D721Med (cell line): ENCODE measurements around the gene DENND2A.

ENCODE experiments used
- DNase-seq: peaks from one replicate; pipeline ENCODE4 v3.0.0; 2011; ENCODE audit warnings: low spot score; ENCODE audit not compliant: insufficient read length
- FAIRE-seq: peaks from 2 replicates; lab custom pipeline; 2011; peaks lifted over from hg19 to GRCh38; lab: Jason Lieb, UNC
- TF ChIP-seq, protein P1 (sequence below): IDR thresholded peaks from 2 replicates; pipeline ENCODE4 v1.5.1; 2012; ENCODE audit warnings: mild to moderate bottlenecking, control low read depth; ENCODE audit not compliant: insufficient read depth; ENCODE audit errors: missing control alignments

DENND2A gene

DNA sequence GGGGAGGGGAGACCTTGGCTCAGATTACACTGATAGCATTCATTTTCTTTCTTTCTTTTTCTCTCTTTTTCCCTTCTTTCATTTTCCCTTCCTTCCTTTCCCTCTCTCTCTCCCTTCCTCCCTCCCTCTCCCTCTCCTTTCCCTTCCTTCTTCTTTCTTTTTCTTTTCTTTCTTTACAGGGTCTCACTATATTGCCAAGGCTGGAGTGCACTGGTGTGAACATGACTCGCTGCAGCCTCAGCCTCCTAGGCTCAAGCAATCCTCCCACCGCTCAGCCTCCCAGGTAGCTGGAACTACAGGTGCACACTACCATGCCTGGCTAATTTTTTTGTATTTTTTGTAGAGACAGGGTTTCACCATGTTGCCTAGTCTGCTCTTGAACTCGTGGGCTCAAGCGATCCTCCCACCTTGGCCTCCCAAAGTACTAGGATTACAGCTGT lies 88.4 kb downstream of the DENND2A start:
- TF ChIP-seq, protein P1, sequence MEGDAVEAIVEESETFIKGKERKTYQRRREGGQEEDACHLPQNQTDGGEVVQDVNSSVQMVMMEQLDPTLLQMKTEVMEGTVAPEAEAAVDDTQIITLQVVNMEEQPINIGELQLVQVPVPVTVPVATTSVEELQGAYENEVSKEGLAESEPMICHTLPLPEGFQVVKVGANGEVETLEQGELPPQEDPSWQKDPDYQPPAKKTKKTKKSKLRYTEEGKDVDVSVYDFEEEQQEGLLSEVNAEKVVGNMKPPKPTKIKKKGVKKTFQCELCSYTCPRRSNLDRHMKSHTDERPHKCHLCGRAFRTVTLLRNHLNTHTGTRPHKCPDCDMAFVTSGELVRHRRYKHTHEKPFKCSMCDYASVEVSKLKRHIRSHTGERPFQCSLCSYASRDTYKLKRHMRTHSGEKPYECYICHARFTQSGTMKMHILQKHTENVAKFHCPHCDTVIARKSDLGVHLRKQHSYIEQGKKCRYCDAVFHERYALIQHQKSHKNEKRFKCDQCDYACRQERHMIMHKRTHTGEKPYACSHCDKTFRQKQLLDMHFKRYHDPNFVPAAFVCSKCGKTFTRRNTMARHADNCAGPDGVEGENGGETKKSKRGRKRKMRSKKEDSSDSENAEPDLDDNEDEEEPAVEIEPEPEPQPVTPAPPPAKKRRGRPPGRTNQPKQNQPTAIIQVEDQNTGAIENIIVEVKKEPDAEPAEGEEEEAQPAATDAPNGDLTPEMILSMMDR, result no peak
- no peak for DNase-seq
- FAIRE-seq, result no peak

DNA sequence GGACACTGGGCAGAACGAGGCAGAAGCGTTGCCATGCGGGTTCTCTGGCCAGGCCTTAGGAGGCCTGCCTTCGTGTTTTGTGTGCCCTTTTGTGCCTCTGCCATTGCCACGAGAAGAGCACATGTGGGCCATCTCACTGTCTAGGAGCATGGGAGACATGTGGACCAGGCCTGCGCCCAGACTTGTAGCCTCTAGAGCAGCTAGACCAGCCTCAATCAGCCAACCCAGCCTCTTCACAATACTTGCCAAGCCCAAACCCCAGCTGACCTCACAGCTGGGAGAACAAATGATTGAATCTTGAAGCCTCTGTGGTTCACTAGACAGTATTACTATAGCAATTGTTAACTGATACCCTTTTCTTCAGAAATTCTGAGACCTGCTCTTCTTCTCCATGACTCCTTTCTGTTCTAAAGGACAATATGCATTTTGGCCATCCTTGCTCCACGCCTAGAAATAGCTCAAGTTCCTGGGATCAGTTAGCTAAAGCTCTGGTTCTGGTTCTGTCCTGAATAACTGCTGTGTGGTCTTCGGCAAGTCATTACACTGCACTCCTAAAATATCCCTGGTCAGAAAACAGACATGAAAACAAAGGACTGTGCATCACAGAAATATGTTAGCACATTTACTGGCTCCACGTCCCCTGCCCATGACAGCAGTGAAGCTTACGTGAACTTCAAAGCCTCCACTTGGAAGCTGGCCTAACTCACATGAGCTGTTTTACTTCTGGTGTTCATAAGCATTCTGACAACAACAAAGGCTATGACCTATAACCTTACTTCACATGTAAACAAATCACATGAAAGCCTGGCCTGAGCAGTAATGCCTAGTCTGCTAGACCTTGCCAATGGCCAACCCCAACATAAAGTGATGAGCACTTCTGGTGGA lies 89.0 kb downstream of the DENND2A start:
- no peak for DNase-seq
- no peak for FAIRE-seq
- TF ChIP-seq, protein P1, result no peak

DNA sequence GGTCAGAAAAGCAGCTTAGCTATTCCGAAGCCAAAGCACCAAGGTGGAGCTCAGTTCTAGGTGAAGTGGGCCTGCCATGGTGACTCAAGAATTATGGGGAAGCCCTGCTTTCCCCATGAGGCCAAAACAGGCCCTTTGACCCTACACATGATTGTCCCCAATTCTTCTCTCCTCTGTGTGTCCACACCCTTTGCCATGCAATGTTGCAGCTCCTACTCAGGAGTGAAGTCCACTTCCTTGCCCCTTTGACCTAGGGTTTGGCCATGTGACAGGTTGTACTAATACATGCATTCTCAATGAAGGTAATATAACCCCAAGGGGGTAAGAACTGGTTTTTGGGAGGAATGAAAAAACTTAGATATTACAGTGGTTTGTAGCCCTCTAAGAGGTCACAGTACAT lies 93.7 kb downstream of the DENND2A start:
- DNase-seq (no peak), FAIRE-seq (no peak)
- TF ChIP-seq, protein P1, result no peak

DNA sequence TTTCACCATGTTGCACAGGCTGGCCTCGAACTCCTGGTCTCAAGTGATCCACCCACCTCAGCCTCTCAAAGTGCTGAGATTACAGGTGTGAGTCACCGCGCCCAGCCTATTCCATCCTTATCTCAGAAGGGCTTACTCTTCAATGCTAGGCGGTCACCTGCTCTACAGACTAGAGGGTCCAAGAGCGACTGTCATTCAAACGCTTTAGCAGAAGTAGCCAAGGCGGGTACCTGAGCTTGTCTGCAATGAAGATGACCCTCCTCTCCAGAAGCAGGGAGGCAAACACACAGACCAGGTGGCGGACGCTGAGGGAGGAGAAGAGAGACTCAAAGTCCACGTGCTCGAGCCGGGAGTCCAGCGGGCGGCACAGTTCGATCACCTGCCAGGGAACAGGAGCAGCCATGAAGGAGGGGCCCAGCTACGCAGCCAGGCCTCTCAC lies 96.2 kb downstream of the DENND2A start:
- FAIRE-seq (no peak), DNase-seq (no peak)
- TF ChIP-seq, protein P1, result no peak

DNA sequence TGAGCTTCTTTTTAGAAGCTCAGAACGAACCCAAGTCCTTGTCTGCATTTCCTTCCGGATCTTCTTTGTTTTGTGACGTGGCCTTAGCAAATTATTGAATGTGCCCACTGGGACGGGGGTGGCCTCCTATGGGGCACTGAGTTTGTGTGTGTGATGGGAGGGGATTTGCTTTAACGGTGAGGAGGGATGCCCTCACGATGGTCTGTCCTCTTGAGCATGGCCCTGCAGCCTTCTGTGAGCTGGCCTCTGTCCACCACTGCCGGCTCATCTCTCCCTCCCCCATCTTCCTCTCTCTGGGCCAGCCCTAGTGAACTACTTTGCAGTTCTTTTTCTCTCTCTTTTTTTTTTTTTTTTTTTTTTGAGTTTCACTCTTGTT lies 98.4 kb downstream of the DENND2A start:
- FAIRE-seq, result no peak
- no peak for DNase-seq
- TF ChIP-seq, protein P1, result no peak

DNA sequence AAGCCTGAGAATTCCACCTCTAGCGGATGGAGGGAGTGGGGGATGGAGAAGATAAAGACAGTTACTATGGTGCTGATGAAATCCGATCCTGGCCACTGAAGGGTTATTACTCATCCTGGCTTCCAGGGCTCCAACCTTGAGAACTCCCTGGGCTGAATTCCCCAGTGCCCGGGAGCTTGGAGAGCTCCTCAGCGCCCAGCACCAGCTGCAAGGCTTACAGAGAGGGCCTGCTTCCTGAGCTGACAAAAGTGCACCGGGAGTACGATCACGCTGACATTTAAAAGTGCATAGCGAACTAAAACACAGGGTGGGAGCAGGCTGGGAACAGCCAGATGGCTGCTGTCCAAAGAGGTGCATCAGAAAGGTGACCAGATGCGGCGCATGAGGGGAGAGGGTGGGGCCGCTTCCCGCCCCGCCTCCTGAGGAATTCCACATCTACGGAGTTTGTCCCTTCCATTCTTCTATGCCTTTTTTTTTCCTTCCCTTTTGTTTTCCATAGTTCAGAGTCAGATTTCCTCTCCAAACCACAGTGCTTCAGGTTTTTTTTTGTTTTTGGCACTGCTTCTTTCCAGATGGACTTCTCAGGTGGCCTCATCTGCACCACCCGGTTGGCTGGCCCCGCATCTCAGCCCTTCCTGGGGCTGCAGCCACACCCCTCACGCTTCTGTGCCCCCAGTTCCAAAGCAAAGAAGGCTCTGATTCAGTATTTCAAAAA lies 98.9 kb downstream of the DENND2A start:
- FAIRE-seq, result no peak
- TF ChIP-seq, protein P1, result no peak
- no peak for DNase-seq
